Psoas muscle (tissue), 8 donors: ENCODE measurements around the gene PROS1. TPM values are rescaled to one million over a fixed set of nuclear protein-coding genes. Genes with fewer than 3 reads are reported as not detected.
"Not testable (repeated sequence)": the region's sequence is repeated elsewhere in the genome, so short reads cannot be mapped to it uniquely, and the experiment has no call there.

Experiments used
- ATAC-seq, 4 donors: fragments of 200-7000 bp; cut with Tn5 transposase; one replicate each; pipeline ENCODE4 v1.9.1; 2020; ENCODE audit warnings: moderate library complexity in 3 of 4, mild to moderate bottlenecking in 2 of 4
- DNase-seq, 2 donors: peaks; one replicate each; pipeline ENCODE4 v3.0.0-alpha.2; 2020
- H3K27ac ChIP-seq: fragments of 200-600 bp; one replicate; pipeline ENCODE4 v1.8.0; 2022
- H3K27me3 ChIP-seq, 3 donors: fragments of 200-600 bp in 1 of 3; one replicate each; pipeline versions ENCODE4 v1.6.1 to v1.8.0; 2013 to 2022; ENCODE audit warnings: low read length in 2 of 3, mild to moderate bottlenecking in 2 of 3, moderate library complexity in 1 of 3; ENCODE audit not compliant: insufficient read depth in 3 of 3
- H3K36me3 ChIP-seq, 2 donors: fragments of 200-600 bp in 1 of 2; one replicate each; pipeline versions ENCODE4 v1.6.1 to v1.8.0; 2013 to 2022; ENCODE audit warnings: low read depth in 1 of 2, mild to moderate bottlenecking in 1 of 2, moderate library complexity in 1 of 2; ENCODE audit not compliant: insufficient read depth in 1 of 2
- H3K4me1 ChIP-seq: fragments of 200-600 bp; one replicate; pipeline ENCODE4 v1.8.0; 2022
- H3K4me3 ChIP-seq: fragments of 200-600 bp; one replicate; pipeline ENCODE4 v1.8.0; 2022; ENCODE audit warnings: mild to moderate bottlenecking
- H3K9me3 ChIP-seq: fragments of 200-600 bp; one replicate; pipeline ENCODE4 v1.8.0; 2022
- CTCF ChIP-seq: fragments of 200-600 bp; IDR thresholded peaks from one replicate; pipeline ENCODE4 v1.8.0; 2022; ENCODE audit warnings: antibody characterized with exemption
- WGBS, 3 donors: extraction: QIAGEN DNeasy Blood & Tissue Kit; methylation state at CpG; one replicate each; pipeline versions ENCODE4 v1.1.6 to v1.1.7; 2013; 5-methylcytosine and 5-hydroxymethylcytosine counted together
- intact Hi-C, 2 donors: fragments of 100-400 bp; cut with DNase I; formaldehyde crosslinking; loops; one replicate each; pipeline versions ENCODE4 v1.11.0 to v1.14.2; 2022
- polyA plus RNA-seq, 3 donors: library from polyadenylated mRNA; stranded (reverse); fragments of 200-250 nt; gene quantifications; one replicate each; pipeline ENCODE4 v1.2.3, GENCODE V29; 2013
- total RNA-seq, 4 donors: library from RNA; stranded (reverse); fragmentation: NEBNext Ultra II Directional in 2 of 4; extraction: Animal tissue kit (Norgen Biotek cat#: 25700) in 2 of 4; gene quantifications; one replicate each; pipeline versions ENCODE4 v1.2.1 to v1.2.4, GENCODE V29; 2021 to 2023
- donor health status: healthy with polysubstance abuse.
- donor health status: DM: no; HTN: no; CAD: no; lungs with moderate emphysema.
- donor health status: Bipolar disorder and iron deficiency.
- donor health status: healthy.
- donor health status: DM: yes; HTN: yes; CAD: no.
- donor health status: DM: no; HTN: no; CAD: no.
- donor health status: DM: no; HTN: no; CAD: no.
- donor health status: DM: yes; HTN: yes; CAD: no.

PROS1 gene
- total and polyA plus RNA-seq, 7 donors = 3.8 to 9.4 (median 6.0) TPM

DNA sequence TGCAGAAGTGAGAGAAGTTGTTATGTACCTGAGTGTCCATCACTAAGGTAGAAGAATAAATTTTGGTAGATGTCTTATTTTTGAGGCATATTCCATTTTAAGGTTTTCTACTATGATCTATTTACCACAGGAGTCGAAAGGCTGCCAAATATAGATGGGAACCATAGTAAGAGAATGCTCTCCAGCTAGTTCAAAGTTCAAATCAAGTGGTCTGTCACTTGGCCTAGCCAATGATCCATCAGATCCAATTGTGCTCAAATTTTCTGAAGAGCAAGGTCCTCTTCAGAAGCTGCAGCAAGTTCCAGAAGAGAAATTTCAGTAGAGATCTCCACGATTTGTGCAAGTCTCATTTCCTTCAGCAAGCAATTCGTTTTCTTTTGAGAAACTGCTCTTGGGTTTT is 10.9 kb downstream of the PROS1 start:
- ATAC-seq (no peak), DNase-seq (no peak)
- 86 to 98% (median 93%) methylated on average over 3 of the region's 3 CpGs for WGBS, 3 donors
- TF ChIP-seq CTCF = no peak
- H3K27me3 ChIP-seq = no peaks in the 10 kb centered on the region
- no peak overlapping the region for H3K27ac ChIP-seq
- H3K4me1 ChIP-seq = no peaks in the 10 kb centered on the region
- no peak overlapping the region for H3K4me3 ChIP-seq
- no peaks in the 10 kb centered on the region for H3K36me3 ChIP-seq
- intact Hi-C loops = no loop called here
- H3K9me3 ChIP-seq = no peaks in the 10 kb centered on the region

GRCh38 chr3:93961489-93961888 is 12.2 kb downstream of the PROS1 start:
- no peak overlapping the region for H3K27ac ChIP-seq
- no peak for TF ChIP-seq CTCF
- H3K27me3 ChIP-seq = no peaks in the 10 kb centered on the region
- no peaks in the 10 kb centered on the region for H3K9me3 ChIP-seq
- no peaks in the 10 kb centered on the region for H3K36me3 ChIP-seq
- H3K4me3 ChIP-seq = no peak overlapping the region
- ATAC-seq (no peak), DNase-seq (no peak)
- 36 to 60% (median 39%) methylated on average over 1 of the region's 1 CpG for WGBS, 3 donors
- no peaks in the 10 kb centered on the region for H3K4me1 ChIP-seq
- intact Hi-C loops = no loop called here

GRCh38 chr3:93961026-93961425 is 12.7 kb downstream of the PROS1 start:
- Histone ChIP-seq H3K27me3 (no peaks in the 10 kb centered on the region), H3K27ac (no peak overlapping the region), H3K4me1 (no peaks in the 10 kb centered on the region), H3K4me3 (no peak overlapping the region), H3K9me3 (no peaks in the 10 kb centered on the region), H3K36me3 (no peaks in the 10 kb centered on the region)
- ATAC-seq = no peak
- WGBS, 3 donors = 35 to 71% (median 58%) methylated on average over 1 of the region's 1 CpG
- intact Hi-C loops = no loop called here
- DNase-seq = no peak
- TF ChIP-seq CTCF = no peak

- H3K27me3 ChIP-seq, ATAC-seq, H3K4me3 ChIP-seq, H3K4me1 ChIP-seq, H3K27ac ChIP-seq, DNase-seq, H3K36me3 ChIP-seq, H3K9me3 ChIP-seq, intact Hi-C loops: not testable (repeated sequence)
- 88 to 89% (median 88%) methylated on average over 8 of the region's 8 CpGs for WGBS, 3 donors
Measured at GRCh38 chr3:93949958-93950357, 23.7 kb downstream of the PROS1 start.

DNA sequence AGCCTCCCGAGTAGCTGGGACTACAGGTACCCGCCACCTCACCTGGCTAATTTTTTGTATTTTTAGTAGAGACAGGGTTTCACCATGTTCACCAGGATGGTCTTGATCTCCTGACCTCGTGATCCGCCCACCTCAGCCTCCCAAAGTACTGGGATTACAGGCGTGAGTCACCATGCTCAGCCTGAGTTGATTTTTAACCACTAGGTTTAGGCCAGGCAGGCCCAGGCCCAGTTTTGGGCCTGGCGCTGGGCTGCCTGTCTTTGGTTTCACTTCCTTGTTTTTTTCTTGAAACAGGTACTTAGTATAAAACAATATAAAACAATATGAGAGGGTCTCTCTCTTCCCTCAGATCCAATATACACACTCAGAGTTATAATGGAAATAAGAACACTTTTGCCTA is 36.2 kb downstream of the PROS1 start:
- H3K27me3 ChIP-seq, H3K27ac ChIP-seq, ATAC-seq, DNase-seq, H3K4me1 ChIP-seq, H3K36me3 ChIP-seq, H3K9me3 ChIP-seq, H3K4me3 ChIP-seq, intact Hi-C loops: not testable (repeated sequence)
- WGBS, 3 donors = 93 to 96% (median 94%) methylated on average over 6 of the region's 6 CpGs

DNA sequence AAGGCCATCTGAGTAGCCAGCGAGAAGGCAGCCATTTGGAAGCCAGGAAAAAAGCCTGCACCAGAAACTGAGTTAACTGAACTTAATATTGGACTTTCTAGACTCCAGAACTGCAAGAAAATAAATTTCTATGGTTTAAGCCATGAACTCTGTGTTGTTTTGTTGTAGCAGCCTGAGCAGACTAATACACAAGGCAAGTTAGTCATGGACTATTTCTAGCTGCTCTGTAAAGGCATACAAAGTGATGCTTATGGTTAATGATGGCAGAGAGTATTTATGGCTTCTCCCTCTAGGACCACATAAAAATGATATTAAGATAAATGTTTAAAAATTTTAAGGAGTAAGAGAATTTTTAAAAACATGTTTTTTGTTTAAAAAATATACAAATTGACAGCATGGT is 37.1 kb downstream of the PROS1 start:
- H3K9me3 ChIP-seq = no peaks in the 10 kb centered on the region
- intact Hi-C loops = no loop called here
- no peak for ATAC-seq
- no peak overlapping the region for H3K27ac ChIP-seq
- H3K36me3 ChIP-seq = no peaks in the 10 kb centered on the region
- WGBS, 3 donors = 81 to 94% (median 87%) methylated on average over 1 of the region's 1 CpG
- H3K27me3 ChIP-seq = no peaks in the 10 kb centered on the region
- DNase-seq = no peak
- H3K4me3 ChIP-seq = no peak overlapping the region
- no peak for TF ChIP-seq CTCF
- no peaks in the 10 kb centered on the region for H3K4me1 ChIP-seq
